Activated CD4-positive, alpha-beta T cell treated with anti-CD3 and anti-CD28 coated beads, Interleukin-2, amount 10 ng/mL, durations not matched to agents 24 days and 14 days (primary cell): Measurements from ENCODE around the gene NXNL1. TPM values are rescaled to one million over a fixed set of nuclear protein-coding genes. Genes with fewer than 3 reads are reported as not detected.
A peak's percentile ranks its signal among the peaks of the same experiment; 100 is the strongest.

Source experiments
- DNase-seq: peaks from one replicate; pipeline ENCODE4 v3.0.0; 2022
- H3K27ac Mint-ChIP-seq: one replicate; pipeline ENCODE4 v1.8.0; 2022; ENCODE audit warnings: mild to moderate bottlenecking, mixed read lengths
- H3K27me3 Mint-ChIP-seq: one replicate; pipeline ENCODE4 v1.8.0; 2022; ENCODE audit warnings: mixed read lengths
- H3K36me3 Mint-ChIP-seq: one replicate; pipeline ENCODE4 v1.8.0; 2022; ENCODE audit warnings: low read depth, mild to moderate bottlenecking, mixed read lengths
- H3K4me1 Mint-ChIP-seq: one replicate; pipeline ENCODE4 v1.8.0; 2021; ENCODE audit warnings: mixed read lengths
- H3K4me3 Mint-ChIP-seq: one replicate; pipeline ENCODE4 v1.8.0; 2022; ENCODE audit warnings: mild to moderate bottlenecking, moderate library complexity, mixed read lengths
- H3K9me3 Mint-ChIP-seq: one replicate; pipeline ENCODE4 v1.8.0; 2021; ENCODE audit warnings: mixed read lengths
- intact Hi-C: fragments of 100-400 bp; cut with micrococcal nuclease; formaldehyde crosslinking; loops from one replicate; pipeline ENCODE4 v1.15.1; 2023
- total RNA-seq: library from RNA; stranded (reverse); gene quantifications from 2 replicates; pipeline ENCODE4 v1.2.3, GENCODE V29; 2022

The NXNL1 gene
- total RNA-seq, 1 donor from 2014 or later, result not detected

- Mint-ChIP-seq H3K27ac (no peak overlapping the region), H3K36me3 (no peaks in the 10 kb centered on the region), H3K4me3 (no peak overlapping the region), H3K4me1 (peaks cover 5% of the 10 kb centered on the region), H3K9me3 (no peaks in the 10 kb centered on the region), H3K27me3 (peaks cover 34% of the 10 kb centered on the region)
- no peak for DNase-seq
- intact Hi-C loops, result no loop called here
Measured at GRCh38 chr19:17456127-17456526, 4.6 kb downstream of the NXNL1 start.

DNA sequence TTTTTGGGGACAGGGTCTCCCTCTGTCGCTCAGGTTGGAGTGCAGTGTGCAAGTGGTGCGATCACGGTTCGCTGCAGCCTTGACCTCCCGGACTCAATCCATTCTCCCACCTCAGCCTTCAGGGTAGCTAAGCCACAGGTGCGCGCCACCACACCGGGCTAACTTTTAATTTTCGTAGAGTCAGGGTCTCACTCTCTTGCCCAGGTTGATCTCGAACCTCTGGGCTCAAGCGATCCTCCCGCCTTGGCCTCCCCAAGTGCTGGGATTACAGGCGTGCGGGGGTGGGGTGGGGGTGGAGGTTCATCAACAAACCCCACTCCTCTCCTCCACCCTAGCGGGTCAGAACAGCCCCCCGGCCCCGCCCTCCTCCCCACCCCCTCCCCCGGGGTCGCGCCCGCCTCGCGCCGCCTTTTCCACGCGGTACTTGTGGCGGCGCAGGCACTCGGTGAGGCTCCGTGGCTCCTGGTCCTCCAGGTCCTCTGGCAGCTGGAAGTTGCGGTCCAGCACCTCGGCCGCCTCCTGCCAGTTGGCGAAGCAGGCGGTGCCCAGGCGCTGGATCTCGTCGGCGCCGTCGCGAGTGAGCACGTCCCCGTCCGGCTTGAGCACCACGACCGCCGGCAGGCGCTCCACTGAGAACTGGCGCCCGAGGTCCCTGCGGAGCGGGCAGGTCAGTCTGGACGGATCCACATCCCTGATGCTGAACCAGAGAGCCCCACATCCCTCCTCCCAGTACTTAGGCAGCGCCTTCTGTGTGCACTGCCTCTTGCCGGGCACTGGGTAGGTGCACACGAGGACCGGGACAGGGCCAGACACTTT is 5.2 kb downstream of the NXNL1 start:
- Mint-ChIP-seq H3K4me3 (no peak overlapping the region), H3K9me3 (no peaks in the 10 kb centered on the region), H3K27ac (no peak overlapping the region), H3K36me3 (no peaks in the 10 kb centered on the region), H3K4me1 (peaks cover 10% of the 10 kb centered on the region), H3K27me3 (peaks cover 34% of the 10 kb centered on the region)
- no peak for DNase-seq
- intact Hi-C loops, result no loop called here

DNA sequence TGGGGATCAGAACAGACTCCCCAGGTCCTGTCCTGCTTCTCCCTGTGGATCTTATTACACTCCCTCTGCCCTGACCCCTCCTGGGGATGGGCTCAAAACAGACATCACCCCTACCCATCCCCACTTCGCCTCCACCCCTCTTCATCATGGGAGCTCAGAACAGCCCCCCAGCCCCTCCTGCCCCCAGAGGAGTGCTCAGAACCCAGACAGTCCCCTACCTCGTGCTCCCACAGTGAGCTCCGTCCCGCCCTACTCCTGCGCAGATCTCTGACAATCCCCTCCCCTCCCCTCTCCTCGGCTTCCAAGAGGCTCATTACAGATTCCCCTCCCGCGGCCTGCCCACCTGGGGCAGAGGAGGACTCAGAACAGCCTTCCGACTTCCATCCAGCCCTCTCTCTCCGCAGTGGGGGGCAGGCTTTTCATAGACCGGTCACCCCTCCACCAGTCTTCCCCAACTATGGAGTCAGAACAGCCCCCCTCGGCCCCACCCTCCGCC is 6.1 kb downstream of the NXNL1 start:
- Mint-ChIP-seq H3K4me1 (peaks cover 16% of the 10 kb centered on the region), H3K9me3 (peaks cover 3% of the 10 kb centered on the region), H3K27me3 (peaks cover 38% of the 10 kb centered on the region), H3K4me3 (no peak overlapping the region), H3K36me3 (peaks cover 3% of the 10 kb centered on the region), H3K27ac (no peak overlapping the region)
- intact Hi-C loops, result loop anchor here (5.0 kb wide), 1 partner anchor 47 kb away; the partner anchor contains the start of gene BST2
- DNase-seq, result no peak

DNA sequence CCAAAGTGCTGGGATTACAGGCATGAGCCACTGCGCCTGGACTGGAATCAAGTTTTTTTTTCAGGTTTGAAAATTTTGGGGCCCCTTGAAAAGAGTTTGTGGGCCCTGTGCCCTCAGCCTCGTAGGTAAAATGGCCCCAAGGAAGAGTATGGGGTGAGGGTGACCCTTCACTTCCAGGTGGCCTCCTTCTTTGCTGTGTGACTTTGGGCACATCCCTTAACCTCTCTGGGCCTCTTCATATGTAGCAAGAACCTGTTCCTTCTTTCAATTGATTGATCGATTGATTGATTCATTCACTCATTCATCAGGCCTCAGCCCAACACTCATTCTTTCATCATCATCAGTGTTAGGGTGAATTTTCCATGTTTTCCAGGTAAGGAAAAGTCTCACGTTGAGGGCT is 8.9 kb downstream of the NXNL1 start:
- intact Hi-C loops, result loop anchor here (2.0 to 5.0 kb wide), 2 partner anchors 45 to 403 kb away; partner anchors contain the start of gene BST2
- Mint-ChIP-seq H3K4me3 (no peak overlapping the region), H3K9me3 (peaks cover 3% of the 10 kb centered on the region), H3K27ac (no peak overlapping the region), H3K36me3 (peaks cover 3% of the 10 kb centered on the region), H3K27me3 (peaks cover 36% of the 10 kb centered on the region), H3K4me1 (peaks cover 16% of the 10 kb centered on the region)
- DNase-seq, result no peak

DNA sequence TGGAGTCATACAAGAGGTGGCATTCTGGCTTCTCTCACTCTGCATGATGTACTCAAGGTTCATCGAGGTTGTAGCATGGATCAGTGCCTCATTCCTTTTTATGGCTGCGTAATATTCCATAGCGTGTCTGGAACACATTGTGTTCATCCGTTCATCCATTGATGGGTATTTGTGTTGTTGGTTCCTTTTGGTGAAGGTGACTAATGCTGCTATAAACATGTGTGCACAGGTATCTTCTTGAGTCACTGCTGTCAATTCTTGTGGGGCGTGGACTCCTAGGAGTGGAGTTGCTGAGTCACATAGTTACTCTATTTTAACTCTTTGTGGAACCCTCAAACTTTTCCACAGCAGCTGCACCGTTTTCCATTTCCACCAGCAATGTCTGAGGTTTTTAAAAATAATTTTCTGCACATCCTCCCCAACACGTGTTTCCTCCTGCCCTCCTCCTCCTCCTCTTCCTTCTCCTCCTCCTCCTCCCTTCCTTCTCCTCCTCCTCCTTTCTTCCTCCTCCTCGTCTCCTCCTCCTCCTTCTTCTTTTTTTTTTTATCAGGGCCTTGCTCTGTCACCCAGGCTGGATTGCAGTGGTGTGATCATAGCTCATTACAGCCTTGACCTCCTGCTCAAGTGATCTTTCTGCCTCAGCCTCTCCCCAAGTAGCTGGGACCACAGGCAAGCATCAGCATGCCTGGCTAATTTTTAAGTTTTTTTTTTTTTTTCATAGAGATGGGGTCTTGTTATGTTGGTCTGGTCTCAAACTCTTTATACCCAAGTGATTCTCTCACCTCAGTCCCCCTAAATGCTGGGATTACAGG is 10.3 kb downstream of the NXNL1 start:
- Mint-ChIP-seq H3K4me3 (peak overlapping the region; percentile 44), H3K27ac (peak overlapping the region; percentile 85)
- intact Hi-C loops, result loop anchor here (5.0 kb wide), 1 partner anchor 43 kb away; the partner anchor contains the start of gene BST2

GRCh38 chr19:17448131-17448967 is 12.4 kb downstream of the NXNL1 start, which contains the start of gene TMEM221:
Gene TMEM221 (minus strand): TSS chr19:17448668. CDS start chr19:17448462, 206 bp downstream.
- intact Hi-C loops, result no loop called here

More for the DNA sequence above, 10.3 kb downstream of the NXNL1 start:
- peaks cover 3% of the 10 kb centered on the region for H3K36me3 Mint-ChIP-seq
- H3K9me3 Mint-ChIP-seq, result peaks cover 3% of the 10 kb centered on the region
- peaks cover 27% of the 10 kb centered on the region for H3K27me3 Mint-ChIP-seq
- H3K4me1 Mint-ChIP-seq, result peaks cover 16% of the 10 kb centered on the region
- DNase-seq, result peak; percentile 77

GRCh38 chr19:17447704-17448130 is 13.0 kb downstream of the NXNL1 start:
- Mint-ChIP-seq H3K4me3 (peak overlapping the region; percentile 35), H3K9me3 (peaks cover 3% of the 10 kb centered on the region), H3K27me3 (peaks cover 12% of the 10 kb centered on the region), H3K4me1 (peaks cover 11% of the 10 kb centered on the region), H3K27ac (no peak overlapping the region), H3K36me3 (peaks cover 3% of the 10 kb centered on the region)
- intact Hi-C loops, result no loop called here
- DNase-seq, result no peak

More at GRCh38 chr19:17448131-17448967, 12.4 kb downstream of the NXNL1 start, which contains the start of gene TMEM221:
- H3K4me1 Mint-ChIP-seq, result peaks cover 12% of the 10 kb centered on the region
- peaks cover 3% of the 10 kb centered on the region for H3K36me3 Mint-ChIP-seq
- DNase-seq, result peak; percentile 86
- peaks cover 3% of the 10 kb centered on the region for H3K9me3 Mint-ChIP-seq
- no peak within 1 kb of the TSS for H3K27ac Mint-ChIP-seq
- peak within 1 kb of the TSS; percentile 38 for H3K4me3 Mint-ChIP-seq
- H3K27me3 Mint-ChIP-seq, result peaks cover 12% of the 10 kb centered on the region

- intact Hi-C loops, result no loop called here
- H3K27me3 Mint-ChIP-seq, result peaks cover 12% of the 10 kb centered on the region
- H3K9me3 Mint-ChIP-seq, result peaks cover 3% of the 10 kb centered on the region
- no peak for DNase-seq
- no peak overlapping the region for H3K4me3 Mint-ChIP-seq
- H3K4me1 Mint-ChIP-seq, result peaks cover 8% of the 10 kb centered on the region
- peaks cover 3% of the 10 kb centered on the region for H3K36me3 Mint-ChIP-seq
- H3K27ac Mint-ChIP-seq, result no peak overlapping the region
Measured at GRCh38 chr19:17445526-17446165, 15.1 kb downstream of the NXNL1 start.

DNA sequence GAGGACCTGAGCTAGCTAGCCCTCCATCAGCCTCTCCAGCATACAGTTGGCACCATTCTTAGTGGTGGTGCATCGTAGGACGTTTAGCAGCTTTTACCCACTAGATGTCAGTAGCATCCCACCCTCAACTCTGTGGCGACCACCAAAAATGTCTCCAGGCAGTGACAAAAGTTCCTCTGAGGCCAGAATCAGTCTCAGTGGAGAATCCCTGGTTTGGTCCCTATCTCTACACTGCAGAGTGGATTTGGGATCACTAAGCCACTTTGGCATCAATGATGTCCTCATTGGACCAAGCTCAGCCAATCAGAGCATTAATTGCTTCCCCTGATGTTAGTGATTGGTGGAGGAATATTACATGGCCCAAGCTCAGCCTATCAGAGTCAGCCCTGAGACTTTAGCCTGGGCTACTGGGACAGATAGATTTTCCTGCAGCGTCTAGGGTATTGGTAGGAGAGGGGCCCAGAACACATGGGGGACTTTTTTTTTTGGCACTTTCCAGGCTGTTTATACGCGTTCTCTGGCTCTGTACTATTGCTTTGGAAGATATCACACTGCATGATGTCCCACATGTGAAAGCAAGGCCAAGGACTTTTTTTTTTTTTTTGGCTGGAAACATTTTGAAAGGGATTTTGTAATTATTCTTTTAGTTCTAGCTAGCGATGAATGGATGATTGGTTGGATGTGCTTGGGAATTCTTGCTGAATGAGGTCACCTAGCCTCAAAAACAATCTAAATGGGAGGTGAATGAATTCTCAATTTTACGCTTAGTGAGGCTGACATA is 19.3 kb downstream of the NXNL1 start:
- DNase-seq, result peak; percentile 68
- intact Hi-C loops, result no loop called here
- H3K27me3 Mint-ChIP-seq, result no peaks in the 10 kb centered on the region

DNA sequence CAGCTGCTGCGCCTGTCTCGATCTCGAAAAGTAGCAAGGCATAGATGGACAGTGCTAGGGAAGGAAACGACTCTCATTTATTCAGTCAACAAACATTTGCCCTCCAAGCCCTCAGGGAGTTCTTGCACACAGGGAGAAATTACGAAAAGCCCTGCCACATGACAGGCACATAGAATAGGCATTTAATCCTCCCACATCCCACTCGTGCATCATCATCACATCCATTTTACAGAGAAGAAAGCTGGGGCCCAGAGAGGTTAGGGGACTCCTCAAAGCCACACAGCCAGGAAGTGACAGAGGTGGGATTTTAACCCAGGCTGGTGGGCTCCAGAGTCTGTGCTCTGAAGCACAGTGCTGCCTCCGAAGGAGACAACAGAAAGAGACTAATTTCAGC is 23.9 kb downstream of the NXNL1 start:
- intact Hi-C loops, result no loop called here
- Mint-ChIP-seq H3K9me3 (no peaks in the 10 kb centered on the region), H3K4me1 (no peaks in the 10 kb centered on the region), H3K36me3 (no peaks in the 10 kb centered on the region), H3K27ac (no peak overlapping the region), H3K27me3 (no peaks in the 10 kb centered on the region), H3K4me3 (no peak overlapping the region)
- no peak for DNase-seq

More for the DNA sequence above, 19.3 kb downstream of the NXNL1 start:
- no peak overlapping the region for H3K4me3 Mint-ChIP-seq
- no peaks in the 10 kb centered on the region for H3K9me3 Mint-ChIP-seq
- peak overlapping the region; percentile 17 for H3K27ac Mint-ChIP-seq
- H3K36me3 Mint-ChIP-seq, result no peaks in the 10 kb centered on the region
- no peaks in the 10 kb centered on the region for H3K4me1 Mint-ChIP-seq

DNA sequence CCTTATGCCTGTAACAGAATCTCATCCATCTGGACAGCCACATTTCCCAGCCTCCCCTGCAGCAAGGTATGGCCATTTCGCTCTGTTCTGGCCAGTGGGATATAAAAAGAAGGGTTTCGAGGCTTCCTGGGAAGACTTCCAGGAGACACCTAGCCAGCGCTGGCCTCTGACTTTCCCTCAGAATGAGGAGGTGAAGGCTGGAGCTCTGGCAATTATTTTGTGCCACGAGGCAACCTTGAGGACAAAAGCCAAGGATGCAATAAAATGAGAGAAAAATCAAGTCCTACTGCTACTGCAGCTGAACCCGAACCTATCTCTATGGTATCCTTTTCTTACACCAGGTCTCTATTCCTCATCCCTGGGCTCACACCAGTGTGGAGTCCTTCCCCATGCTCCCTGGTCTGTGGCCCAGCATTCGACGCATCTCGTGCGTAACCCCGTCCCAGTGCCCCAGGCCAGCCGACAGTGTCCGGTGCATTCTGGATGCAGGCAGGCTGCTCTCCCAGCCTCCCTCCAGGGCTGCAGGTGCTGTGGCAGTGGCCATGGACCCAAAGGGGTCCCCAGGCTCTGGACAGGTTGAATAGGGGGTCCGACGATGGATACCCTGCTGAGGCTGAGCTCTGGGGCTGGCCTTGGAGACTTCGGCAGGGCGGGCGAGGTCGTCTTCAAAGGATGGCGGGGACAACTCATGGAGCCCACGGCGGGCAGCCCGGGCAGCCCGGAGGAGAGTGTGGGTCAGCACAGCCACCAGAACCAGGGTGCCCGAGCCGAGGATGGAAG is 24.4 kb downstream of the NXNL1 start:
- Mint-ChIP-seq H3K9me3 (no peaks in the 10 kb centered on the region), H3K4me1 (no peaks in the 10 kb centered on the region), H3K4me3 (no peak overlapping the region), H3K27ac (no peak overlapping the region), H3K27me3 (no peaks in the 10 kb centered on the region), H3K36me3 (no peaks in the 10 kb centered on the region)
- intact Hi-C loops, result no loop called here
- DNase-seq, result no peak

GRCh38 chr19:17435218-17435617 is 25.5 kb downstream of the NXNL1 start:
- no peak overlapping the region for H3K4me3 Mint-ChIP-seq
- no peak overlapping the region for H3K27ac Mint-ChIP-seq
- H3K9me3 Mint-ChIP-seq, result no peaks in the 10 kb centered on the region
- no peaks in the 10 kb centered on the region for H3K36me3 Mint-ChIP-seq
- intact Hi-C loops, result no loop called here
- DNase-seq, result no peak
- no peaks in the 10 kb centered on the region for H3K4me1 Mint-ChIP-seq
- H3K27me3 Mint-ChIP-seq, result no peaks in the 10 kb centered on the region
